ENCODE results near the gene MPL.

Gene MPL

DNA sequence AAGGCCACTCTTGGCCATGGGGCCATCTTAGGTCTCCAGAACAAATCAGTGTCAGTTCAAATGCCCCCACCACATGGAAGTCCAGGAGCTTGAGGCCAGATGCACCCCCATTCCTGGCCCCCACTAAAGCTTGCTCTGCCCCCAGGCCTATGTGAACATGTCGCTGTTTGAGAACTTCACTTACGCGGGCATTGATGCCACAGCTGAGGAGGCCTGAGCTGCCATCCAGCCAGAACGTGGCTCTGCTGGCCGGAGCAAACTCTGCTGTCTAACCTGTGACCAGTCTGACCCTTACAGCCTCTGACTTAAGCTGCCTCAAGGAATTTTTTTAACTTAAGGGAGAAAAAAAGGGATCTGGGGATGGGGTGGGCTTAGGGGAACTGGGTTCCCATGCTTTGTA, 15.1 kb upstream of the MPL start:
- no peak for DNase-seq
- Histone ChIP-seq H3K18ac (ENCODE audit: low read length) (no peak overlapping the region), H3K23ac (ENCODE audit: low read length) (no peak overlapping the region), H3K36me3 (ENCODE audit: control insufficient read depth in 1 of 2, insufficient read depth in 2 of 2, low read length in 2 of 2) (no peaks in the 10 kb centered on the region), H3K4me3 (ENCODE audit: low read depth, low read length) (no peak overlapping the region), H2BK5ac (ENCODE audit: low read depth, low read length, poor library complexity) (no peak overlapping the region), H3K14ac (ENCODE audit: low read length) (no peak overlapping the region), H3K79me2 (ENCODE audit: control insufficient read depth, insufficient read depth, low read length, poor library complexity) (no peaks in the 10 kb centered on the region), H3K9ac (ENCODE audit: low read length) (no peak overlapping the region), H3K9me3 (ENCODE audit: insufficient read depth, low read depth, low read length) (no peaks in the 10 kb centered on the region), H4K12ac (ENCODE audit: low read depth, low read length) (no peak overlapping the region), H2BK12ac (ENCODE audit: low read length) (no peak overlapping the region), H3K4ac (ENCODE audit: low read depth, low read length) (no peak overlapping the region), H2BK120ac (ENCODE audit: insufficient read depth, low read length, poor library complexity) (no peak overlapping the region), H4K91ac (ENCODE audit: low read depth, low read length) (no peak overlapping the region), H3K4me1 (ENCODE audit: control insufficient read depth in 1 of 2, insufficient read depth in 2 of 2, low read length in 2 of 2) (peaks cover 5% of the 10 kb centered on the region in 2 experiments), H3K4me2 (ENCODE audit: low read length) (no peak overlapping the region), H3K79me1 (ENCODE audit: low read length) (no peaks in the 10 kb centered on the region), H2AFZ (ENCODE audit: insufficient read depth, low read length, poor library complexity) (no peak overlapping the region), H4K8ac (ENCODE audit: low read depth, low read length) (no peak overlapping the region), H2AK5ac (ENCODE audit: low read length) (no peak overlapping the region), H3K27me3 (ENCODE audit: insufficient read depth, low read length) (no peaks in the 10 kb centered on the region), H3K27ac (ENCODE audit: low read depth, low read length) (no peak overlapping the region)
- WGBS (ENCODE audit: extremely low coverage, insufficient coverage, insufficient read length) = no CpG with 5 or more reads among the region's 5 CpGs

DNA sequence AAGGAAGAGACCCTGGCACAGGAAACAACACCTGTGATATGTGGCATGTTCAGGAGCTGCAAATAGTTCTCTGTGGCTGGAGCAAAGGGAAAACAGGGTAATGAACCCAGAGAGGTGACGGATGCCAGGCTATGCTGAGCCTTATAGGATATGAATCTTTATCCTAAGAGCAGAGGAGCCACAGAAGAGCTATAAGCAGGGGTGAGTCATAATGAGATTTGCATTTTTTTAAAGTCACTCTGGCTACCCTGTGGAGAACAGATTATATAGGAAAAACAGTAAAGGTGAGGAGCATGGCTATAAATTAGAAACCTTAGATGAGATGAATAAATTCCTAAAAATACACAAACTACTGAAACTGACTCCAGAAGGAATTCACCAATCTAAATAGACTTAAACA, 12.8 kb upstream of the MPL start:
- no CpG with 5 or more reads among the region's 1 CpG for WGBS (ENCODE audit: extremely low coverage, insufficient coverage, insufficient read length)
- Histone ChIP-seq H3K27me3 (ENCODE audit: insufficient read depth, low read length) (no peaks in the 10 kb centered on the region), H4K12ac (ENCODE audit: low read depth, low read length) (no peak overlapping the region), H3K36me3 (ENCODE audit: control insufficient read depth in 1 of 2, insufficient read depth in 2 of 2, low read length in 2 of 2) (no peaks in the 10 kb centered on the region), H2AK5ac (ENCODE audit: low read length) (no peak overlapping the region), H2AFZ (ENCODE audit: insufficient read depth, low read length, poor library complexity) (no peak overlapping the region), H3K4me1 (ENCODE audit: control insufficient read depth in 1 of 2, insufficient read depth in 2 of 2, low read length in 2 of 2) (peaks cover 5 to 6% of the 10 kb centered on the region in 2 experiments), H3K4me3 (ENCODE audit: low read depth, low read length) (no peak overlapping the region), H3K9ac (ENCODE audit: low read length) (no peak overlapping the region), H2BK12ac (ENCODE audit: low read length) (no peak overlapping the region), H3K4ac (ENCODE audit: low read depth, low read length) (no peak overlapping the region), H3K79me2 (ENCODE audit: control insufficient read depth, insufficient read depth, low read length, poor library complexity) (no peaks in the 10 kb centered on the region), H2BK120ac (ENCODE audit: insufficient read depth, low read length, poor library complexity) (no peak overlapping the region), H3K4me2 (ENCODE audit: low read length) (no peak overlapping the region), H3K79me1 (ENCODE audit: low read length) (no peaks in the 10 kb centered on the region), H2BK5ac (ENCODE audit: low read depth, low read length, poor library complexity) (no peak overlapping the region), H4K91ac (ENCODE audit: low read depth, low read length) (no peak overlapping the region), H3K9me3 (ENCODE audit: insufficient read depth, low read depth, low read length) (no peaks in the 10 kb centered on the region), H3K23ac (ENCODE audit: low read length) (no peak overlapping the region), H3K18ac (ENCODE audit: low read length) (no peak overlapping the region), H3K14ac (ENCODE audit: low read length) (no peak overlapping the region), H3K27ac (ENCODE audit: low read depth, low read length) (no peak overlapping the region), H4K8ac (ENCODE audit: low read depth, low read length) (no peak overlapping the region)
- no peak for DNase-seq

DNA sequence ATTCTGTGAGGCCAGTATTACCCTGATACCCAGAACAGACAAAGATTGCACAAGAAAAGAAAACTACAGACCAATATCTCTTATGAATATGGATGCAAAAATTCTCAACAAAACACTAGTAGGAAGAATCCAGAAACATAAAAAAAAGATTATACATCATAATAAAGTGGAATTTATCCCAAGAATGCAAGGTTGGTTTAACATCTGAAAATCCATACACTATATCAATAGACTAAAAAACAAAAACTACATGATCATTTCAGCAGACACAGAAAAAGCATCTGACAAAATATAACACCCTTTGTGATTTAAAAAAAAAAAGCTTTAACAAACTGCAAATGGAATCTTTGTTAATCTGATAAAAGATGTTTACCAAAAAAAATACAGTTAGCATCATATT, 12.2 kb upstream of the MPL start:
- H3K79me1 ChIP-seq (ENCODE audit: low read length) = no peaks in the 10 kb centered on the region
- no peak overlapping the region for H4K91ac ChIP-seq (ENCODE audit: low read depth, low read length)
- no peaks in the 10 kb centered on the region for H3K79me2 ChIP-seq (ENCODE audit: control insufficient read depth, insufficient read depth, low read length, poor library complexity)
- no peak overlapping the region for H2BK120ac ChIP-seq (ENCODE audit: insufficient read depth, low read length, poor library complexity)
- no peaks in the 10 kb centered on the region for H3K9me3 ChIP-seq (ENCODE audit: insufficient read depth, low read depth, low read length)
- no peak overlapping the region for H2AFZ ChIP-seq (ENCODE audit: insufficient read depth, low read length, poor library complexity)
- H2AK5ac ChIP-seq (ENCODE audit: low read length) = no peak overlapping the region
- no peak overlapping the region for H3K18ac ChIP-seq (ENCODE audit: low read length)
- no peaks in the 10 kb centered on the region for H3K27me3 ChIP-seq (ENCODE audit: insufficient read depth, low read length)
- no peak overlapping the region for H3K27ac ChIP-seq (ENCODE audit: low read depth, low read length)
- no peak overlapping the region for H3K23ac ChIP-seq (ENCODE audit: low read length)
- no peak overlapping the region for H3K14ac ChIP-seq (ENCODE audit: low read length)
- H4K12ac ChIP-seq (ENCODE audit: low read depth, low read length) = no peak overlapping the region
- H3K36me3 ChIP-seq (ENCODE audit: control insufficient read depth in 1 of 2, insufficient read depth in 2 of 2, low read length in 2 of 2) = no peaks in the 10 kb centered on the region
- no peak for DNase-seq
- H2BK5ac ChIP-seq (ENCODE audit: low read depth, low read length, poor library complexity) = no peak overlapping the region
- no peak overlapping the region for H2BK12ac ChIP-seq (ENCODE audit: low read length)
- no peak overlapping the region for H3K4ac ChIP-seq (ENCODE audit: low read depth, low read length)
- H3K4me2 ChIP-seq (ENCODE audit: low read length) = no peak overlapping the region
- H3K4me1 ChIP-seq (ENCODE audit: control insufficient read depth in 1 of 2, insufficient read depth in 2 of 2, low read length in 2 of 2) = peaks cover 11% of the 10 kb centered on the region in 2 experiments
- no peak overlapping the region for H3K9ac ChIP-seq (ENCODE audit: low read length)
- no peak overlapping the region for H3K4me3 ChIP-seq (ENCODE audit: low read depth, low read length)
- no peak overlapping the region for H4K8ac ChIP-seq (ENCODE audit: low read depth, low read length)

DNA sequence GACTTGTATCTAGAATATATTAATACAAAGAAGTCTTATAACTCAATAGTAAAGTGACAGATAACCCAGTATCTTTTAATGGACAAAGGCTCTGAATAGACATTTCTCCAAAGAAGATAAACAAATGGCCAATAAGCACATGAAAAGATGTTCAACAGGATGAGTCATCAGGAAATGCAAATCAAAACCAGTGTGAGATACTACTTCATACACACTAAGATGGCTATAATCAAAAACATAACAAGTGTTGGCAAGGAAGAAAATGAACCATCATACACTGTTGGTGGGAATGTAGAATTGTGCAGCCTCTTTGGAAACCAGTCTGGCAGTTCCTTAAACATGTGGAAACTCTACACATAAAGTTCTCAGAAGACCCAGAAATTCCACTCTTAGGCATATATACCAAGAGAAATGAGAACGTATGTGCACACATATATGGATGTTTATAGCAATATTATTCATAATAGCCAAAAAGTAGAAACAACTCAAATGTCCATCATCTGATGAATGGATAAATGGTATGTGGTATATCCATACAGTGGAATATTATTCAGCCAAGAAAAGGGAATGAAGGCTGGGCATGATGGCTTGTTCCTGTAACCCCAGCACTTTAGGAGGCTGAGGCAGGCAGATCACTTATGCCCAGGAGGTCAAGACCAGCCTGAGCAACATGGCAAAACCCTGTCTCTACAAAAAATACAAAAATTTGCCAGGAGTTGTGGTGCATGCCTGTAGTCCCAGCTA, 9.9 kb upstream of the MPL start:
- Histone ChIP-seq H3K4me2 (ENCODE audit: low read length) (no peak overlapping the region), H3K79me2 (ENCODE audit: control insufficient read depth, insufficient read depth, low read length, poor library complexity) (no peaks in the 10 kb centered on the region), H3K9ac (ENCODE audit: low read length) (no peak overlapping the region), H2BK12ac (ENCODE audit: low read length) (no peak overlapping the region), H3K4ac (ENCODE audit: low read depth, low read length) (no peak overlapping the region), H2BK120ac (ENCODE audit: insufficient read depth, low read length, poor library complexity) (no peak overlapping the region), H2BK5ac (ENCODE audit: low read depth, low read length, poor library complexity) (no peak overlapping the region), H3K18ac (ENCODE audit: low read length) (no peak overlapping the region), H4K91ac (ENCODE audit: low read depth, low read length) (no peak overlapping the region), H3K9me3 (ENCODE audit: insufficient read depth, low read depth, low read length) (no peaks in the 10 kb centered on the region), H3K27me3 (ENCODE audit: insufficient read depth, low read length) (no peaks in the 10 kb centered on the region), H4K12ac (ENCODE audit: low read depth, low read length) (no peak overlapping the region), H3K79me1 (ENCODE audit: low read length) (no peaks in the 10 kb centered on the region), H3K4me1 (ENCODE audit: control insufficient read depth in 1 of 2, insufficient read depth in 2 of 2, low read length in 2 of 2) (peaks cover 11 to 14% of the 10 kb centered on the region in 2 experiments), H3K27ac (ENCODE audit: low read depth, low read length) (no peak overlapping the region), H2AFZ (ENCODE audit: insufficient read depth, low read length, poor library complexity) (no peak overlapping the region), H4K8ac (ENCODE audit: low read depth, low read length) (no peak overlapping the region), H3K23ac (ENCODE audit: low read length) (no peak overlapping the region), H3K14ac (ENCODE audit: low read length) (no peak overlapping the region), H2AK5ac (ENCODE audit: low read length) (no peak overlapping the region), H3K36me3 (ENCODE audit: control insufficient read depth in 1 of 2, insufficient read depth in 2 of 2, low read length in 2 of 2) (no peaks in the 10 kb centered on the region), H3K4me3 (ENCODE audit: low read depth, low read length) (no peak overlapping the region)
- DNase-seq = no peak
- no CpG with 5 or more reads among the region's 1 CpG for WGBS (ENCODE audit: extremely low coverage, insufficient coverage, insufficient read length)
